Measurements from ENCODE around the gene PLAAT2. TPM values are rescaled to one million over a fixed set of nuclear protein-coding genes. Genes with fewer than 3 reads are reported as not detected.

The PLAAT2 gene
- total and polyA plus RNA-seq, 2 of the 13 experiments (the other 11 are each of a cell fraction or from before 2014, with no cell fraction given) = 0.22 TPM; not detected in 1

DNA sequence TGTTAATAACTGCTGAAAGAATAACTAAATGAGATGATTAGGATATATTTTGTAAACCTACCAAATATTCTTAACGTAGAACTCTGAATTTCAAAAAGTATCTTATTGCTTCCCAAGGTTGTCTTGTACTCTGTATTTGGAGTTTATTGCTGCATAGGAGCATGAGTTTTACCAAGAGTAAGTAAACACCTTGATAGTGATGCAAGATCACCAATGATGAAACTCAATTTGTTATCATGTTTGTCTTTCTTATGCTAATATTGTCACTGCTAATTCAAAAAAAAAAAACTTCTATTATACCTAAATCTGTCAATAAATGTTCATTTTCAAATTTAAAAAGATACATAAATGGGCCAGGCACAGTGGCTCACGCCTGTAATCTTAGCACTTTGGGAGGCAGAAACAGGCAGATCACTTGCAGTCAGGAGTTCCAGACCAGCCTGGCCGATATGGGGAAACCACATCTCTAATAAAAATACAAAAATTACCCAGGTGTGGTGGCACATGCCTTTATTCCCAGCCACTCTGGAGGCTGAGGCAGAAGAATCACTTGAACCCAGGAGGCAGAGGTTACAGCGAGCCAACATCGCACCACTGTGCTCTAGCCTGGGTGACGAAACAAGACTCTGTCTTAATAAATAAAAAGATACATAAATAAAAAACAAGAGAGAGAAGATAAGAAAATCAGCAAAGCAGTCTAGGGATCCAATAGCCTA lies 23.4 kb upstream of the PLAAT2 start (continued):
- TF ChIP-seq, protein P1, sequence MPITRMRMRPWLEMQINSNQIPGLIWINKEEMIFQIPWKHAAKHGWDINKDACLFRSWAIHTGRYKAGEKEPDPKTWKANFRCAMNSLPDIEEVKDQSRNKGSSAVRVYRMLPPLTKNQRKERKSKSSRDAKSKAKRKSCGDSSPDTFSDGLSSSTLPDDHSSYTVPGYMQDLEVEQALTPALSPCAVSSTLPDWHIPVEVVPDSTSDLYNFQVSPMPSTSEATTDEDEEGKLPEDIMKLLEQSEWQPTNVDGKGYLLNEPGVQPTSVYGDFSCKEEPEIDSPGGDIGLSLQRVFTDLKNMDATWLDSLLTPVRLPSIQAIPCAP (CRISPR knock-in tag; IDR thresholded peaks at IDR 0.05; ENCODE audit: low read depth) = no peak

DNA sequence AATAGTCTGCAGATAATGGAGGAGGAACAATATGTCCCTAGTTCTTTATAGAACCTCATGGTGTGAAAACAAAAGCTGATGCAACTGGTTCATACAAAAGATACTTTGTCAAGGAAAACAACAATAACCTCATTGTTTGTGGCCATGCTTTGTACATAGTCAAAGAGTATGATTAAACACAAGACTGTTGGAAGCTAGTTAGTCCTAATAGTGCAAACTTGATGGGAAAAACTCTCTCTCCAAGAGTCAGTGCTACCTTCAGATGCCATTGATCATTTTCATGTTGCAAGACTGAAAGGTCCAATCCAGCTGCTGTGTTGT lies 20.1 kb upstream of the PLAAT2 start:
- Histone ChIP-seq H3K9ac (ENCODE audit: insufficient read depth, low read depth, low read length) (no peak overlapping the region), H2AFZ (ENCODE audit: low read length) (no peak overlapping the region), H3K9me3 (ENCODE audit: low read length) (peaks cover 15% of the 10 kb centered on the region), H3K4me3 (replicated peaks in 1 of 3; ENCODE audit: insufficient read depth in 1 of 3, low read depth in 2 of 3, low read length in 3 of 3) (no peak overlapping the region), H3K79me2 (ENCODE audit: insufficient read depth, low read length) (no peaks in the 10 kb centered on the region), H3K36me3 (replicated peaks in 1 of 2; ENCODE audit: control insufficient read depth in 1 of 2, insufficient read depth in 2 of 2, low read length in 2 of 2) (no peaks in the 10 kb centered on the region), H3K27me3 (ENCODE audit: control insufficient read depth in 1 of 2, insufficient read depth in 2 of 2, low read length in 2 of 2) (no peaks in the 10 kb centered on the region), H3K4me2 (ENCODE audit: low read depth, low read length) (peak overlapping the region; percentile 22; the same call in 1 of the 2 replicates), H4K20me1 (ENCODE audit: insufficient read depth, low read length) (no peaks in the 10 kb centered on the region), H3K4me1 (ENCODE audit: insufficient read depth, low read length) (peaks cover 26% of the 10 kb centered on the region), H3K27ac (ENCODE audit: extremely low read length, insufficient read depth, low read length) (peak overlapping the region; percentile 14)
- FAIRE-seq (no peak), ATAC-seq (no peak), DNase-seq (ENCODE audit: low spot score) (peak; percentile 49)
- intact Hi-C loops (cut with micrococcal nuclease; ENCODE audit: unreplicated experiment) (no loop called here), in situ Hi-C loops (cut with HindIII; ENCODE audit: extremely low pct_ligation_motif_present, low pct_unique_long_range_greater_than_20kb) (no loop called here)
- BruUV-seq (replicated peaks) = no TSS peak
- CTCF ChIA-PET (ENCODE audit: low intra/inter-chr PET ratio, low total read pairs) = no interaction called here
- POLR2A ChIA-PET = interaction anchor here (0.6 to 1.7 kb wide), 3 partner anchors 9 to 726 kb away, joined by 3 to 8 read pairs (median 3); no protein-coding TSS in a partner anchor
- TF ChIP-seq ZNF614 (CRISPR knock-in tag; IDR thresholded peaks at IDR 0.05; ENCODE audit: borderline replicate concordance) = no peak
- TF ChIP-seq ZNF207 (IDR thresholded peaks at IDR 0.05; ENCODE audit: borderline replicate concordance) = no peak
- TF ChIP-seq ZNF256 (CRISPR knock-in tag; conservative IDR thresholded peaks at IDR 0.05) = no peak
- no peak for TF ChIP-seq KLF11 (CRISPR knock-in tag; IDR thresholded peaks at IDR 0.05)
- no peak for TF ChIP-seq ZNF230 (CRISPR knock-in tag; IDR thresholded peaks at IDR 0.05)
- no peak for TF ChIP-seq HDAC6 (IDR thresholded peaks at IDR 0.05; ENCODE audit: low read depth, low read length)
- no peak for TF ChIP-seq TCF7L2 (IDR thresholded peaks at IDR 0.05; ENCODE audit: low read depth, low read length)
- TF ChIP-seq, protein P2, sequence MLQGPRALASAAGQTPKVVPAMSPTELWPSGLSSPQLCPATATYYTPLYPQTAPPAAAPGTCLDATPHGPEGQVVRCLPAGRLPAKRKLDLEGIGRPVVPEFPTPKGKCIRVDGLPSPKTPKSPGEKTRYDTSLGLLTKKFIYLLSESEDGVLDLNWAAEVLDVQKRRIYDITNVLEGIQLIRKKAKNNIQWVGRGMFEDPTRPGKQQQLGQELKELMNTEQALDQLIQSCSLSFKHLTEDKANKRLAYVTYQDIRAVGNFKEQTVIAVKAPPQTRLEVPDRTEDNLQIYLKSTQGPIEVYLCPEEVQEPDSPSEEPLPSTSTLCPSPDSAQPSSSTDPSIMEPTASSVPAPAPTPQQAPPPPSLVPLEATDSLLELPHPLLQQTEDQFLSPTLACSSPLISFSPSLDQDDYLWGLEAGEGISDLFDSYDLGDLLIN (CRISPR knock-in tag; IDR thresholded peaks at IDR 0.05; ENCODE audit: borderline replicate concordance) = no peak
- peak; percentile 30; the same call in 1 of the 2 replicates for TF ChIP-seq ZNF644 (CRISPR knock-in tag; IDR thresholded peaks at IDR 0.05; ENCODE audit: low read depth)
- TF ChIP-seq MATR3 (CRISPR knock-in tag; IDR thresholded peaks at IDR 0.05) = no peak
- TF ChIP-seq, protein P3, sequence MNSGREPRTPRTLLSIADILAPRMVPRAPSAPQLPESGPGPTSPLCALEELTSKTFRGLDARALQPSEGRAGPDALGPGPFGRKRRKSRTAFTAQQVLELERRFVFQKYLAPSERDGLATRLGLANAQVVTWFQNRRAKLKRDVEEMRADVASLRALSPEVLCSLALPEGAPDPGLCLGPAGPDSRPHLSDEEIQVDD (CRISPR knock-in tag; IDR thresholded peaks at IDR 0.05; ENCODE audit: borderline replicate concordance) = no peak
- TF ChIP-seq, protein P4, sequence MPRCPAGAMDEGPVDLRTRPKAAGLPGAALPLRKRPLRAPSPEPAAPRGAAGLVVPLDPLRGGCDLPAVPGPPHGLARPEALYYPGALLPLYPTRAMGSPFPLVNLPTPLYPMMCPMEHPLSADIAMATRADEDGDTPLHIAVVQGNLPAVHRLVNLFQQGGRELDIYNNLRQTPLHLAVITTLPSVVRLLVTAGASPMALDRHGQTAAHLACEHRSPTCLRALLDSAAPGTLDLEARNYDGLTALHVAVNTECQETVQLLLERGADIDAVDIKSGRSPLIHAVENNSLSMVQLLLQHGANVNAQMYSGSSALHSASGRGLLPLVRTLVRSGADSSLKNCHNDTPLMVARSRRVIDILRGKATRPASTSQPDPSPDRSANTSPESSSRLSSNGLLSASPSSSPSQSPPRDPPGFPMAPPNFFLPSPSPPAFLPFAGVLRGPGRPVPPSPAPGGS (CRISPR knock-in tag; IDR thresholded peaks at IDR 0.05) = no peak
- TF ChIP-seq, protein P5, sequence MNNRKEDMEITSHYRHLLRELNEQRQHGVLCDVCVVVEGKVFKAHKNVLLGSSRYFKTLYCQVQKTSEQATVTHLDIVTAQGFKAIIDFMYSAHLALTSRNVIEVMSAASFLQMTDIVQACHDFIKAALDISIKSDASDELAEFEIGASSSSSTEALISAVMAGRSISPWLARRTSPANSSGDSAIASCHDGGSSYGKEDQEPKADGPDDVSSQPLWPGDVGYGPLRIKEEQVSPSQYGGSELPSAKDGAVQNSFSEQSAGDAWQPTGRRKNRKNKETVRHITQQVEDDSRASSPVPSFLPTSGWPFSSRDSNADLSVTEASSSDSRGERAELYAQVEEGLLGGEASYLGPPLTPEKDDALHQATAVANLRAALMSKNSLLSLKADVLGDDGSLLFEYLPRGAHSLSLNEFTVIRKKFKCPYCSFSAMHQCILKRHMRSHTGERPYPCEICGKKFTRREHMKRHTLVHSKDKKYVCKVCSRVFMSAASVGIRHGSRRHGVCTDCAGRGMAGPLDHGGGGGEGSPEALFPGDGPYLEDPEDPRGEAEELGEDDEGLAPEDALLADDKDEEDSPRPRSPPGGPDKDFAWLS (CRISPR knock-in tag; IDR thresholded peaks at IDR 0.05; ENCODE audit: borderline replicate concordance) = no peak
- peak; percentile 70 for TF ChIP-seq CEBPG (CRISPR knock-in tag; IDR thresholded peaks at IDR 0.05)
- no peak for TF ChIP-seq NR2C2 (CRISPR knock-in tag; IDR thresholded peaks at IDR 0.05; ENCODE audit: borderline replicate concordance)
- no peak for TF ChIP-seq ATAD3A (CRISPR knock-in tag; IDR thresholded peaks at IDR 0.05)
